T-helper 2 cell treated with Interferon-gamma antibody and Interleukin-4, amounts not matched to agents 100 ng/mL and 5 ng/mL, for 36 hours (primary cell): ENCODE measurements around the gene BCL2L14. TPM values are rescaled to one million over a fixed set of nuclear protein-coding genes. Genes with fewer than 3 reads are reported as not detected.
"Not testable (repeated sequence)": the region's sequence is repeated elsewhere in the genome, so short reads cannot be mapped to it uniquely, and the experiment has no call there.

Experiments used
- intact Hi-C: fragments of 100-400 bp; cut with micrococcal nuclease; formaldehyde crosslinking; loops from one replicate; pipeline ENCODE4 v1.15.1; 2023
- total RNA-seq: library from RNA; stranded (reverse); gene quantifications from 2 replicates; pipeline ENCODE4 v1.2.3, GENCODE V29; 2022

The BCL2L14 gene
- total RNA-seq, 1 donor from 2014 or later, result 2.1 TPM

- intact Hi-C loops, result no loop called here
Measured at GRCh38 chr12:12099102-12099501, 28.4 kb downstream of the BCL2L14 start.

GRCh38 chr12:12107678-12108077 lies 36.9 kb downstream of the BCL2L14 start:
- intact Hi-C loops, result no loop called here

- intact Hi-C loops, result no loop called here
Measured at GRCh38 chr12:12108441-12109058, 37.8 kb downstream of the BCL2L14 start.

GRCh38 chr12:12110923-12111555 lies 40.3 kb downstream of the BCL2L14 start:
- intact Hi-C loops, result not testable (repeated sequence)

GRCh38 chr12:12115514-12115913 lies 44.8 kb downstream of the BCL2L14 start:
- intact Hi-C loops, result no loop called here

- intact Hi-C loops, result no loop called here
Measured at GRCh38 chr12:12116677-12117076, 45.9 kb downstream of the BCL2L14 start.

GRCh38 chr12:12121061-12121460 lies 50.3 kb downstream of the BCL2L14 start:
- intact Hi-C loops, result no loop called here

GRCh38 chr12:12123036-12123604 lies 52.4 kb downstream of the BCL2L14 start:
- intact Hi-C loops, result no loop called here

- intact Hi-C loops, result no loop called here
Measured at GRCh38 chr12:12126551-12126950, 55.8 kb downstream of the BCL2L14 start.

- intact Hi-C loops, result no loop called here
Measured at GRCh38 chr12:12127304-12127703, 56.6 kb downstream of the BCL2L14 start.

- intact Hi-C loops, result no loop called here
Measured at GRCh38 chr12:12128670-12129069, 57.9 kb downstream of the BCL2L14 start.

GRCh38 chr12:12133259-12133658 lies 62.5 kb downstream of the BCL2L14 start:
- intact Hi-C loops, result no loop called here

GRCh38 chr12:12133785-12134184 lies 63.0 kb downstream of the BCL2L14 start:
- intact Hi-C loops, result no loop called here

GRCh38 chr12:12138203-12139154 lies 67.7 kb downstream of the BCL2L14 start:
- intact Hi-C loops, result no loop called here

- intact Hi-C loops, result no loop called here
Measured at GRCh38 chr12:12141000-12141399, 70.3 kb downstream of the BCL2L14 start.

- intact Hi-C loops, result not testable (repeated sequence)
Measured at GRCh38 chr12:12144531-12144930, 73.8 kb downstream of the BCL2L14 start.

- intact Hi-C loops, result no loop called here
Measured at GRCh38 chr12:12147111-12147510, 76.4 kb downstream of the BCL2L14 start.

Other genes starting within 250 kb of the BCL2L14 start
- gene LRP6, start 196.1 kb downstream of the BCL2L14 start, total RNA-seq, result 0.16 and 0.80 TPM in 2 replicates